VCaP (cell line): ENCODE data around the gene DUT.

ENCODE experiments used
- H3K27ac ChIP-seq: fragments of 450-650 bp; 2 replicates; pipeline ENCODE4 v1.5.1; 2017
- TF ChIP-seq, protein P1 (sequence below): fragments of 450-650 bp; conservative IDR thresholded peaks from 2 replicates; pipeline ENCODE4 v1.5.1; 2017; ENCODE audit warnings: mild to moderate bottlenecking, moderate library complexity

Gene DUT

GRCh38 chr15:48360841-48361240 is 29.6 kb downstream of the DUT start:
- H3K27ac ChIP-seq = no peak overlapping the region
- TF ChIP-seq, protein P1, sequence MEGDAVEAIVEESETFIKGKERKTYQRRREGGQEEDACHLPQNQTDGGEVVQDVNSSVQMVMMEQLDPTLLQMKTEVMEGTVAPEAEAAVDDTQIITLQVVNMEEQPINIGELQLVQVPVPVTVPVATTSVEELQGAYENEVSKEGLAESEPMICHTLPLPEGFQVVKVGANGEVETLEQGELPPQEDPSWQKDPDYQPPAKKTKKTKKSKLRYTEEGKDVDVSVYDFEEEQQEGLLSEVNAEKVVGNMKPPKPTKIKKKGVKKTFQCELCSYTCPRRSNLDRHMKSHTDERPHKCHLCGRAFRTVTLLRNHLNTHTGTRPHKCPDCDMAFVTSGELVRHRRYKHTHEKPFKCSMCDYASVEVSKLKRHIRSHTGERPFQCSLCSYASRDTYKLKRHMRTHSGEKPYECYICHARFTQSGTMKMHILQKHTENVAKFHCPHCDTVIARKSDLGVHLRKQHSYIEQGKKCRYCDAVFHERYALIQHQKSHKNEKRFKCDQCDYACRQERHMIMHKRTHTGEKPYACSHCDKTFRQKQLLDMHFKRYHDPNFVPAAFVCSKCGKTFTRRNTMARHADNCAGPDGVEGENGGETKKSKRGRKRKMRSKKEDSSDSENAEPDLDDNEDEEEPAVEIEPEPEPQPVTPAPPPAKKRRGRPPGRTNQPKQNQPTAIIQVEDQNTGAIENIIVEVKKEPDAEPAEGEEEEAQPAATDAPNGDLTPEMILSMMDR = no peak

- TF ChIP-seq, protein P1 = no peak
- no peak overlapping the region for H3K27ac ChIP-seq
Observed at GRCh38 chr15:48361685-48362084, 30.5 kb downstream of the DUT start.

DNA sequence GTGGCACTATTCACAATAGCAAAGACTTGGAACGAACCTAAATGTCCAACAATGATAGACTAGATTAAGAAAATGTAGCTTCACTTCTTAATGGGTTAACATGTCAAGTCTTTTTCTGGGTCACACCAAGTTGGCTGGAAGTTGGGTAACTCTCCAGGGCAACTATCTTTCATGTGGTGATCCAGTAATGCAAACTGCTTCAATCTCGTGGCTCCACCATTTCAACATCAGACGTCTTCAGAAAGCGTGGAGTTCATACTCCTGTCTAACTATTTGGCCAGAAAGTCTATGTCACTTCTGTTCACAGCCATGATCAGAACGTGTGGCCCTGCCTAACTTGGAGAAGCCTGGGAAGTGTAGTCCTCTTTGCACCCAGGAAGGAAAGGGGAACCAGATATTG is 32.2 kb downstream of the DUT start:
- H3K27ac ChIP-seq = no peak overlapping the region
- TF ChIP-seq, protein P1 = no peak

GRCh38 chr15:48365575-48365974 is 34.3 kb downstream of the DUT start:
- TF ChIP-seq, protein P1 = no peak
- H3K27ac ChIP-seq = no peak overlapping the region

GRCh38 chr15:48366584-48367312 is 35.5 kb downstream of the DUT start:
- H3K27ac ChIP-seq = no peak overlapping the region
- TF ChIP-seq, protein P1 = no peak

GRCh38 chr15:48367483-48367882 is 36.3 kb downstream of the DUT start:
- TF ChIP-seq, protein P1 = no peak

DNA sequence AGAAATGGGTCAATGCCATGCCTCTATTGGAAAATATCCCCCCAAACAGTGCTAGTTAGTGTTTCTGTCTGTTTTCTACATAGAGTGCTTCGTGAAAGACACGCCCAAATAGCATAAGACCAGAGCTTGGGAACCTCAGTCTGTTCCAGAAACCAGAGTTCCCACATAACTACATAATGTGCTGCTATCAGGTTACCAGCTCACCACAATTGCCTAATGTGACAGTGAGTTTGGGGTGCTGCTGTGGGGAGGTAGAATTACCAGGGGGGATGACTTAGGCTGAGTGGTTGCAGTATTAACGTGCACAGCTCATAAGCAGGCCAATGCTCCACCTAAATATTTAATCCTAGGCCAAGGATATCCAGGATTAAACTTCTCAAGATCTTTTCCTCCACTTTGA is 39.2 kb downstream of the DUT start:
- TF ChIP-seq, protein P1 = no peak
- H3K27ac ChIP-seq = no peak overlapping the region

More at GRCh38 chr15:48367483-48367882, 36.3 kb downstream of the DUT start:
- H3K27ac ChIP-seq = no peak overlapping the region
